IMR-90 (cell line): Measurements from ENCODE around the gene CTNND2. TPM values are rescaled to one million over a fixed set of nuclear protein-coding genes. Genes with fewer than 3 reads are reported as not detected.

Experiments
- ATAC-seq: fragments of 200-7000 bp; cut with Tn5 transposase; 2 replicates; pipeline ENCODE4 v1.9.1; 2020; ENCODE audit warnings: low read depth, mild to moderate bottlenecking, moderate library complexity
- BruUV-seq: library from RNA; stranded (reverse); fragments of 400-500 nt; replicated peaks from 2 replicates; lab custom pipeline; 2021; lab: Mats Ljungman, UMichigan
- CTCF ChIA-PET: fragments of 300-600 bp; formaldehyde crosslinking; extraction: SDS; loops from one replicate; lab custom pipeline; 2021; ENCODE audit warnings: antibody characterized with exemption; lab: Yijun Ruan, JAX
- POLR2A ChIA-PET: fragments of 300-600 bp; sonication (Branson Sonifier 250); formaldehyde crosslinking; loops from one replicate; lab custom pipeline; 2022; ENCODE audit warnings: antibody characterized with exemption; ENCODE audit not compliant: unreplicated experiment; lab: Charles Lee
- DNase-seq: peaks from one replicate; pipeline ENCODE4 v3.0.0; 2013
- H2AFZ ChIP-seq: replicated peaks from 2 replicates; pipeline ENCODE3; 2013; ENCODE audit warnings: low read length, mild to moderate bottlenecking; ENCODE audit not compliant: poor library complexity
- H2AK5ac ChIP-seq: 2 replicates; pipeline ENCODE4 v1.6.1; 2013; ENCODE audit warnings: low read depth, low read length, inconsistent platforms
- H2AK9ac ChIP-seq: replicated peaks from 2 replicates; pipeline ENCODE3; 2013; ENCODE audit warnings: mild to moderate bottlenecking, low read depth, low read length, moderate library complexity; ENCODE audit not compliant: poor library complexity
- H2BK120ac ChIP-seq: 2 replicates; pipeline ENCODE4 v1.6.1; 2013; ENCODE audit warnings: low read depth, low read length, inconsistent platforms
- H2BK15ac ChIP-seq: 3 replicates; pipeline ENCODE4 v1.6.1; 2013; ENCODE audit warnings: low read depth, low read length, inconsistent platforms
- H2BK20ac ChIP-seq: 2 replicates; pipeline ENCODE4 v1.6.1; 2013; ENCODE audit warnings: low read depth, mild to moderate bottlenecking, inconsistent platforms, low read length, moderate library complexity
- H2BK5ac ChIP-seq: 2 replicates; pipeline ENCODE4 v1.6.1; 2013; ENCODE audit warnings: mild to moderate bottlenecking, low read depth, low read length, inconsistent platforms; ENCODE audit not compliant: poor library complexity, severe bottlenecking
- H3K14ac ChIP-seq: replicated peaks from 2 replicates; pipeline ENCODE4 v1.6.1; 2013; ENCODE audit warnings: low read depth, low read length, inconsistent platforms
- H3K18ac ChIP-seq: 2 replicates; pipeline ENCODE4 v1.6.1; 2013; ENCODE audit warnings: low read depth, low read length, control low read depth
- H3K23ac ChIP-seq: 2 replicates; pipeline ENCODE4 v1.6.1; 2013; ENCODE audit warnings: low read depth, low read length, inconsistent platforms
- H3K27ac ChIP-seq: 2 replicates; pipeline ENCODE4 v1.5.1; 2013; ENCODE audit warnings: mild to moderate bottlenecking, control low read depth, low read length; ENCODE audit not compliant: insufficient read depth
- H3K27me3 ChIP-seq: 2 replicates; pipeline ENCODE4 v1.6.1; 2013; ENCODE audit warnings: low read length; ENCODE audit not compliant: control insufficient read depth, insufficient read depth
- H3K36me3 ChIP-seq: 2 replicates; pipeline ENCODE4 v1.6.1; 2013; ENCODE audit warnings: low read length, mixed read lengths; ENCODE audit not compliant: control insufficient read depth, insufficient read depth
- H3K4ac ChIP-seq: 2 replicates; pipeline ENCODE4 v1.6.1; 2013; ENCODE audit warnings: low read depth, low read length, inconsistent platforms
- H3K4me1 ChIP-seq: 2 replicates; pipeline ENCODE4 v1.6.1; 2013; ENCODE audit warnings: low read length, mixed read lengths; ENCODE audit not compliant: control insufficient read depth, insufficient read depth
- H3K4me2 ChIP-seq: 2 replicates; pipeline ENCODE4 v1.6.1; 2013; ENCODE audit warnings: low read depth, mild to moderate bottlenecking, control low read depth, low read length, moderate library complexity
- H3K4me3 ChIP-seq: 2 replicates; pipeline ENCODE4 v1.5.1; 2013; ENCODE audit warnings: low read depth, mild to moderate bottlenecking, control low read depth, low read length, moderate library complexity; ENCODE audit not compliant: insufficient read depth
- H3K56ac ChIP-seq: 2 replicates; pipeline ENCODE4 v1.6.1; 2013; ENCODE audit warnings: low read length, inconsistent platforms; ENCODE audit not compliant: insufficient read depth; ENCODE audit errors: extremely low read depth
- H3K79me1 ChIP-seq, 2 experiments: 2 replicates each; pipeline ENCODE4 v1.6.1; 2013; ENCODE audit warnings: low read length in 2 of 2, inconsistent platforms in 1 of 2, low read depth in 1 of 2
- H3K9ac ChIP-seq: 2 replicates; pipeline ENCODE4 v1.6.1; 2013; ENCODE audit warnings: low read depth, low read length, control low read depth
- H3K9me1 ChIP-seq: 2 replicates; pipeline ENCODE4 v1.6.1; 2013; ENCODE audit warnings: low read length, inconsistent platforms; ENCODE audit not compliant: insufficient read depth
- H3K9me3 ChIP-seq: 2 replicates; pipeline ENCODE4 v1.6.1; 2013; ENCODE audit warnings: low read length; ENCODE audit not compliant: control insufficient read depth, insufficient read depth
- H4K20me1 ChIP-seq: 2 replicates; pipeline ENCODE4 v1.6.1; 2013; ENCODE audit warnings: low read length, inconsistent platforms; ENCODE audit not compliant: insufficient read depth
- H4K5ac ChIP-seq: 2 replicates; pipeline ENCODE4 v1.6.1; 2013; ENCODE audit warnings: mild to moderate bottlenecking, low read depth, low read length, control low read depth
- H4K8ac ChIP-seq, 2 experiments: 2 replicates each; pipeline ENCODE4 v1.6.1; 2013; ENCODE audit warnings: low read depth in 2 of 2, low read length in 2 of 2, control low read depth in 1 of 2, inconsistent platforms in 1 of 2
- H4K91ac ChIP-seq: 2 replicates; pipeline ENCODE4 v1.6.1; 2013; ENCODE audit warnings: low read depth, low read length, inconsistent platforms; ENCODE audit not compliant: insufficient read depth
- BHLHE40 ChIP-seq: fragments of 150-350 bp; IDR thresholded peaks from 2 replicates; pipeline ENCODE4 v1.6.1; 2016; ENCODE audit warnings: mild to moderate bottlenecking, low read depth, low read length
- CEBPB ChIP-seq: IDR thresholded peaks from 2 replicates; pipeline ENCODE4 v1.6.1; 2012; ENCODE audit warnings: low read depth, low read length, improper control_type of control experiment
- FOS ChIP-seq: fragments of 150-350 bp; IDR thresholded peaks from 2 replicates; pipeline ENCODE4 v1.6.1; 2016; ENCODE audit warnings: low read depth, low read length
- MXI1 ChIP-seq: IDR thresholded peaks from 2 replicates; pipeline ENCODE4 v1.6.1; 2012; ENCODE audit warnings: low read depth, mild to moderate bottlenecking, low read length, moderate library complexity, borderline replicate concordance
- NFE2L2 ChIP-seq: fragments of 150-350 bp; IDR thresholded peaks from 2 replicates; pipeline ENCODE4 v1.6.1; 2016; ENCODE audit warnings: low read depth, mild to moderate bottlenecking, low read length
- POLR2A ChIP-seq: IDR thresholded peaks from 2 replicates; pipeline ENCODE4 v1.6.1; 2012; ENCODE audit warnings: mild to moderate bottlenecking, low read depth, low read length
- RAD21 ChIP-seq: IDR thresholded peaks from 2 replicates; pipeline ENCODE4 v1.6.1; 2012; ENCODE audit warnings: low read length, improper control_type of control experiment
- SMC3 ChIP-seq: fragments of 150-350 bp; IDR thresholded peaks from 2 replicates; pipeline ENCODE4 v1.6.1; 2016; ENCODE audit warnings: low read depth, mild to moderate bottlenecking, antibody characterized with exemption, low read length, moderate library complexity
- WGBS, 2 experiments: methylation state at CpG; one replicate each; pipeline versions ENCODE4 v1.1.5 to v1.1.7; 2013; ENCODE audit warnings: missing lambda C conversion rate in 2 of 2; ENCODE audit not compliant: insufficient read length in 1 of 2; ENCODE audit errors: extremely low coverage in 2 of 2; 5-methylcytosine and 5-hydroxymethylcytosine counted together
- dilution Hi-C: fragments of 300-500 bp; cut with HindIII; formaldehyde crosslinking; loops from one replicate; pipeline ENCODE4 v1.14.3; 2018; ENCODE audit warnings: low sequenced_read_pairs; ENCODE audit not compliant: unreplicated experiment
- in situ Hi-C: fragments of 300-500 bp; cut with MboI; formaldehyde crosslinking; loops from 3 replicates; pipeline ENCODE4 v1.14.3; 2019; ENCODE audit warnings: low sequenced_read_pairs, inconsistent platforms, mixed read lengths
- intact Hi-C: fragments of 100-400 bp; cut with micrococcal nuclease; formaldehyde crosslinking; loops from 2 replicates; pipeline ENCODE4 v1.10.0; 2022
- polyA plus RNA-seq, 3 experiments: library from polyadenylated mRNA; depleted of rRNA; stranded (reverse); fragments of >200 nt; gene quantifications; 2 replicates each; pipeline ENCODE4 v1.2.3, GENCODE V29; 2012; ENCODE audit warnings: low replicate concordance in 1 of 3
- total RNA-seq: library from RNA; depleted of rRNA; stranded (reverse); fragments of >200 nt; gene quantifications from 2 replicates; pipeline ENCODE4 v1.2.3, GENCODE V29; 2012
- TF ChIP-seq, protein P1 (sequence below): conservative IDR thresholded peaks from 2 replicates; pipeline ENCODE4 v1.5.1; 2012; ENCODE audit warnings: mild to moderate bottlenecking, low read depth, low read length, improper control_type of control experiment
- TF ChIP-seq, protein P2 (sequence below): fragments of 150-350 bp; IDR thresholded peaks from 2 replicates; pipeline ENCODE4 v1.6.1; 2016; ENCODE audit warnings: low read depth, mild to moderate bottlenecking, low read length, moderate library complexity, borderline replicate concordance

The CTNND2 gene
- total and polyA plus RNA-seq, 2 of the 4 experiments (the other 2 are of a cell fraction): not detected

DNA sequence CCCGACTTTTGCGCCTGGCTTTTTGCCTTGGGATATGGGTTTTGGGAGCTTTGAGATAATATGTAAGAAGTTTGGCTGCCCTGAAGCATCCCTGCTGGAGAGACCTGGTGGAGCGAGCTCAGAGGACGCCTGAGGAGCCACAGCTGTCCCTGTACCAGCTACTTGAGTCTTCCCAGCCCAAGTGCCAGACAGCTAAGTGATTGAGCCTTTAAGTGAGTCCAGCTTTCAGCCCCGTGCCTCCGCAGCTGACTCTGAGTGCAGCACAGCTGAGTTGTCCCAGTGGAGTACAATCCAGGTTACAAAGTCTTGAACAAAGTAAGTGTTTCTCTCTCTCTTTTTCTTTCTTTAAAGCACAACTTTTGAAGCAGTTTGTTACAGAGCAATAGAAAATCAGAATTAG lies 939.4 kb downstream of the CTNND2 start:
- no peak overlapping the region for H4K91ac ChIP-seq
- H3K56ac ChIP-seq: no peak overlapping the region
- H3K27me3 ChIP-seq: peaks cover 31% of the 10 kb centered on the region
- WGBS, 2 experiments: 27% methylated on average over 5 of the region's 6 CpGs; no CpG with 5 or more reads in 1 of the 2 experiments
- dilution Hi-C loops: no loop called here
- no peak overlapping the region for H4K8ac ChIP-seq
- no peaks in the 10 kb centered on the region for H3K36me3 ChIP-seq
- no peak overlapping the region for H3K4ac ChIP-seq
- BruUV-seq: no TSS peak
- H3K9ac ChIP-seq: no peak overlapping the region
- no peak for ATAC-seq
- H3K9me1 ChIP-seq: no peaks in the 10 kb centered on the region
- H3K4me1 ChIP-seq: no peaks in the 10 kb centered on the region
- DNase-seq: no peak
- intact Hi-C loops: no loop called here
- in situ Hi-C loops: no loop called here
- ChIA-PET POLR2A (no interaction called here), CTCF (interaction anchor here (0.6 to 1.0 kb wide), 2 partner anchors 337 to 384 kb away, joined by 3 read pairs; no protein-coding TSS in a partner anchor)
- no peak overlapping the region for H4K5ac ChIP-seq
- H2BK5ac ChIP-seq: no peak overlapping the region
- 0 out of 2 replicates have a peak, but pooled peaks cover 1% of the 10 kb centered on the region for H3K9me3 ChIP-seq
- no peaks in the 10 kb centered on the region for H4K20me1 ChIP-seq
- H2BK120ac ChIP-seq: no peak overlapping the region
- TF ChIP-seq CEBPB: no peak
- no peak for TF ChIP-seq NFE2L2
- no peak for TF ChIP-seq RAD21
- TF ChIP-seq MXI1: no peak
- no peak for TF ChIP-seq POLR2A
- no peak for TF ChIP-seq SMC3
- no peak for TF ChIP-seq BHLHE40
- TF ChIP-seq, protein P1, sequence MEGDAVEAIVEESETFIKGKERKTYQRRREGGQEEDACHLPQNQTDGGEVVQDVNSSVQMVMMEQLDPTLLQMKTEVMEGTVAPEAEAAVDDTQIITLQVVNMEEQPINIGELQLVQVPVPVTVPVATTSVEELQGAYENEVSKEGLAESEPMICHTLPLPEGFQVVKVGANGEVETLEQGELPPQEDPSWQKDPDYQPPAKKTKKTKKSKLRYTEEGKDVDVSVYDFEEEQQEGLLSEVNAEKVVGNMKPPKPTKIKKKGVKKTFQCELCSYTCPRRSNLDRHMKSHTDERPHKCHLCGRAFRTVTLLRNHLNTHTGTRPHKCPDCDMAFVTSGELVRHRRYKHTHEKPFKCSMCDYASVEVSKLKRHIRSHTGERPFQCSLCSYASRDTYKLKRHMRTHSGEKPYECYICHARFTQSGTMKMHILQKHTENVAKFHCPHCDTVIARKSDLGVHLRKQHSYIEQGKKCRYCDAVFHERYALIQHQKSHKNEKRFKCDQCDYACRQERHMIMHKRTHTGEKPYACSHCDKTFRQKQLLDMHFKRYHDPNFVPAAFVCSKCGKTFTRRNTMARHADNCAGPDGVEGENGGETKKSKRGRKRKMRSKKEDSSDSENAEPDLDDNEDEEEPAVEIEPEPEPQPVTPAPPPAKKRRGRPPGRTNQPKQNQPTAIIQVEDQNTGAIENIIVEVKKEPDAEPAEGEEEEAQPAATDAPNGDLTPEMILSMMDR: no peak
- TF ChIP-seq FOS: no peak
- TF ChIP-seq, protein P2, sequence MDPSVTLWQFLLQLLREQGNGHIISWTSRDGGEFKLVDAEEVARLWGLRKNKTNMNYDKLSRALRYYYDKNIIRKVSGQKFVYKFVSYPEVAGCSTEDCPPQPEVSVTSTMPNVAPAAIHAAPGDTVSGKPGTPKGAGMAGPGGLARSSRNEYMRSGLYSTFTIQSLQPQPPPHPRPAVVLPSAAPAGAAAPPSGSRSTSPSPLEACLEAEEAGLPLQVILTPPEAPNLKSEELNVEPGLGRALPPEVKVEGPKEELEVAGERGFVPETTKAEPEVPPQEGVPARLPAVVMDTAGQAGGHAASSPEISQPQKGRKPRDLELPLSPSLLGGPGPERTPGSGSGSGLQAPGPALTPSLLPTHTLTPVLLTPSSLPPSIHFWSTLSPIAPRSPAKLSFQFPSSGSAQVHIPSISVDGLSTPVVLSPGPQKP: no peak
- H2AK9ac ChIP-seq: no peak overlapping the region
- no peak overlapping the region for H2AK5ac ChIP-seq
- no peak overlapping the region for H2AFZ ChIP-seq
- H3K4me3 ChIP-seq: no peak overlapping the region
- no peaks in the 10 kb centered on the region for H3K79me1 ChIP-seq
- no peak overlapping the region for H2BK15ac ChIP-seq
- no peak overlapping the region for H2BK20ac ChIP-seq
- H3K14ac ChIP-seq: no peak overlapping the region
- H3K23ac ChIP-seq: no peak overlapping the region
- no peak overlapping the region for H3K4me2 ChIP-seq
- no peak overlapping the region for H3K18ac ChIP-seq
- no peak overlapping the region for H3K27ac ChIP-seq
